GM13977 (cell line): ENCODE measurements around the gene SDCBP2.

Source experiments
- DNase-seq: peaks from one replicate; pipeline ENCODE4 v3.0.0; 2012; ENCODE audit warnings: low spot score
- CTCF ChIP-seq: IDR thresholded peaks from 2 replicates; pipeline ENCODE4 v1.5.1; 2012; ENCODE audit warnings: mild to moderate bottlenecking, control low read depth; ENCODE audit not compliant: insufficient read depth; ENCODE audit errors: extremely low read depth, missing control alignments
- in situ Hi-C: fragments of 300-500 bp; cut with MboI; formaldehyde crosslinking; loops from one replicate; pipeline ENCODE4 v1.12.0; 2022; ENCODE audit warnings: low sequenced_read_pairs, low pct_unique_long_range_greater_than_20kb, mixed read lengths, inconsistent platforms; ENCODE audit not compliant: unreplicated experiment

SDCBP2 gene

GRCh38 chr20:1331801-1332453, 3.0 kb upstream of the SDCBP2 start:
- no peak for DNase-seq
- no peak for TF ChIP-seq CTCF
- in situ Hi-C loops = no loop called here

- DNase-seq = no peak
- TF ChIP-seq CTCF = no peak
- in situ Hi-C loops = no loop called here
Measured at GRCh38 chr20:1331101-1331500, 2.2 kb upstream of the SDCBP2 start.

- in situ Hi-C loops = no loop called here
- TF ChIP-seq CTCF = no peak
- DNase-seq = no peak
Measured at GRCh38 chr20:1330075-1330830, 1.3 kb upstream of the SDCBP2 start.

GRCh38 chr20:1327827-1328679, 886 bp downstream of the SDCBP2 start:
- no peak for TF ChIP-seq CTCF
- no peak for DNase-seq
- in situ Hi-C loops = no loop called here

GRCh38 chr20:1327241-1327653, 1.7 kb downstream of the SDCBP2 start:
- in situ Hi-C loops = no loop called here
- no peak for DNase-seq
- no peak for TF ChIP-seq CTCF
